Measurements from ENCODE around the gene FOXP2. TPM values are rescaled to one million over a fixed set of nuclear protein-coding genes. Genes with fewer than 3 reads are reported as not detected.

FOXP2 gene
- total and polyA plus RNA-seq, 10 of the 15 experiments (the other 5 are each of a cell fraction or from before 2014, with no cell fraction given): 0.99 to 2.5 (median 1.8) TPM

GRCh38 chr7:114450431-114450830 lies 35.8 kb downstream of the FOXP2 start:
- Histone ChIP-seq H3K9ac (ENCODE audit: control insufficient read depth, insufficient read depth, low read length) (no peak overlapping the region), H3K4me2 (ENCODE audit: control insufficient read depth, insufficient read depth) (no peak overlapping the region), H3K9me3 (replicated peaks; ENCODE audit: control insufficient read depth, insufficient read depth, low read length) (no peaks in the 10 kb centered on the region), H3K4me1 (ENCODE audit: control insufficient read depth, insufficient read depth, low read length) (no peaks in the 10 kb centered on the region), H3K27ac (ENCODE audit: control insufficient read depth, insufficient read depth) (no peak overlapping the region), H4K20me1 (ENCODE audit: control insufficient read depth, insufficient read depth) (no peaks in the 10 kb centered on the region), H3K4me3 (no peak overlapping the region), H2AFZ (ENCODE audit: control insufficient read depth, low read depth, low read length) (no peak overlapping the region), H3K27me3 (replicated peaks in 1 of 2; ENCODE audit: control insufficient read depth in 2 of 2, insufficient read depth in 2 of 2, low read length in 1 of 2) (no peaks in the 10 kb centered on the region), H3K79me2 (ENCODE audit: control insufficient read depth, insufficient read depth, low read length) (no peaks in the 10 kb centered on the region), H3K36me3 (ENCODE audit: control insufficient read depth in 2 of 2, insufficient read depth in 2 of 2, low read length in 1 of 2) (no peaks in the 10 kb centered on the region)
- FAIRE-seq: no peak
- RAD21 ChIA-PET (ENCODE audit: unreplicated experiment): no interaction called here
- in situ Hi-C loops (cut with MboI): no loop called here
- intact Hi-C loops (cut with micrococcal nuclease; ENCODE audit: unreplicated experiment): no loop called here
- no peak for ATAC-seq
- 21% methylated on average over 2 of the region's 2 CpGs for WGBS (ENCODE audit: insufficient coverage, insufficient replicate concordance, low lambda C conversion rate, missing lambda C conversion rate)
- POLR2A ChIA-PET: interaction anchor here (0.6 kb wide), 1 partner anchor 364 kb away, joined by 6 read pairs; no protein-coding TSS in a partner anchor
- no TSS peak for BruUV-seq (replicated peaks)
- CTCF ChIA-PET: no interaction called here
- SMC1A ChIA-PET (ENCODE audit: uncharacterized antibody, unreplicated experiment): no interaction called here
- DNase-seq (ENCODE audit: low read depth, low spot score): no peak
- TF ChIP-seq GATAD2B (conservative IDR thresholded peaks at IDR 0.05; ENCODE audit: low read depth) (no peak), ZSCAN29 (IDR thresholded peaks at IDR 0.05) (no peak), RAD21 (IDR thresholded peaks at IDR 0.05; ENCODE audit: insufficient read depth, low read depth, low read length) (no peak)

- 62% methylated on average over 8 of the region's 12 CpGs for WGBS (ENCODE audit: insufficient coverage, insufficient replicate concordance, low lambda C conversion rate, missing lambda C conversion rate)
- ATAC-seq: no peak
- no peak overlapping the region for H3K27ac ChIP-seq (ENCODE audit: control insufficient read depth, insufficient read depth)
- H3K27me3 ChIP-seq (replicated peaks in 1 of 2; ENCODE audit: control insufficient read depth in 2 of 2, insufficient read depth in 2 of 2, low read length in 1 of 2): no peaks in the 10 kb centered on the region
- FAIRE-seq: no peak
- H2AFZ ChIP-seq (ENCODE audit: control insufficient read depth, low read depth, low read length): no peak overlapping the region
- no peaks in the 10 kb centered on the region for H3K79me2 ChIP-seq (ENCODE audit: control insufficient read depth, insufficient read depth, low read length)
- H3K9me3 ChIP-seq (replicated peaks; ENCODE audit: control insufficient read depth, insufficient read depth, low read length): no peaks in the 10 kb centered on the region
- H3K9ac ChIP-seq (ENCODE audit: control insufficient read depth, insufficient read depth, low read length): no peak overlapping the region
- BruUV-seq (replicated peaks): no TSS peak
- no peak overlapping the region for H3K4me2 ChIP-seq (ENCODE audit: control insufficient read depth, insufficient read depth)
- ChIA-PET RAD21 (ENCODE audit: unreplicated experiment) (no interaction called here), CTCF (interaction anchor here (0.8 kb wide), 1 partner anchor 1605 kb away, joined by 3 read pairs; no protein-coding TSS in a partner anchor), SMC1A (ENCODE audit: uncharacterized antibody, unreplicated experiment) (interaction anchor here (1.0 kb wide), 1 partner anchor 20 kb away, joined by 3 read pairs; no protein-coding TSS in a partner anchor), POLR2A (no interaction called here)
- H4K20me1 ChIP-seq (ENCODE audit: control insufficient read depth, insufficient read depth): no peaks in the 10 kb centered on the region
- H3K4me3 ChIP-seq: no peak overlapping the region
- no peak for DNase-seq (ENCODE audit: low read depth, low spot score)
- no peaks in the 10 kb centered on the region for H3K4me1 ChIP-seq (ENCODE audit: control insufficient read depth, insufficient read depth, low read length)
- H3K36me3 ChIP-seq (ENCODE audit: control insufficient read depth in 2 of 2, insufficient read depth in 2 of 2, low read length in 1 of 2): no peaks in the 10 kb centered on the region
- intact Hi-C loops (cut with micrococcal nuclease; ENCODE audit: unreplicated experiment) (no loop called here), in situ Hi-C loops (cut with MboI) (no loop called here)
- TF ChIP-seq SIN3A (IDR thresholded peaks at IDR 0.05; ENCODE audit: low read depth, low read length) (no peak), SUPT20H (IDR thresholded peaks at IDR 0.05; ENCODE audit: borderline replicate concordance, control insufficient read depth, low read depth, low read length) (no peak), ZSCAN29 (IDR thresholded peaks at IDR 0.05) (no peak), CUX1 (IDR thresholded peaks at IDR 0.05; ENCODE audit: insufficient replicate concordance, low read depth, low read length) (no peak), RUNX3 (IDR thresholded peaks at IDR 0.05; ENCODE audit: low read length) (no peak), CREM (IDR thresholded peaks at IDR 0.05; ENCODE audit: low read depth) (no peak), EP300 (IDR thresholded peaks at IDR 0.05; ENCODE audit: borderline replicate concordance in 1 of 2, control insufficient read depth in 1 of 2, low read depth in 2 of 2, low read length in 2 of 2) (no peak), SREBF1 (IDR thresholded peaks at IDR 0.05; ENCODE audit: low read length) (no peak), RELB (IDR thresholded peaks at IDR 0.05; ENCODE audit: low read depth) (no peak), NR2F1 (conservative IDR thresholded peaks at IDR 0.05) (no peak)
These were observed 45.0 kb downstream of the FOXP2 start for GRCh38 chr7:114459574-114459973.

Data from GM12878 (cell line).